ENCODE data around the gene NFIA.

GRCh38 chr1:61266738-61267137 is 184.4 kb downstream of the NFIA start:
- TF ChIP-seq, protein P1, sequence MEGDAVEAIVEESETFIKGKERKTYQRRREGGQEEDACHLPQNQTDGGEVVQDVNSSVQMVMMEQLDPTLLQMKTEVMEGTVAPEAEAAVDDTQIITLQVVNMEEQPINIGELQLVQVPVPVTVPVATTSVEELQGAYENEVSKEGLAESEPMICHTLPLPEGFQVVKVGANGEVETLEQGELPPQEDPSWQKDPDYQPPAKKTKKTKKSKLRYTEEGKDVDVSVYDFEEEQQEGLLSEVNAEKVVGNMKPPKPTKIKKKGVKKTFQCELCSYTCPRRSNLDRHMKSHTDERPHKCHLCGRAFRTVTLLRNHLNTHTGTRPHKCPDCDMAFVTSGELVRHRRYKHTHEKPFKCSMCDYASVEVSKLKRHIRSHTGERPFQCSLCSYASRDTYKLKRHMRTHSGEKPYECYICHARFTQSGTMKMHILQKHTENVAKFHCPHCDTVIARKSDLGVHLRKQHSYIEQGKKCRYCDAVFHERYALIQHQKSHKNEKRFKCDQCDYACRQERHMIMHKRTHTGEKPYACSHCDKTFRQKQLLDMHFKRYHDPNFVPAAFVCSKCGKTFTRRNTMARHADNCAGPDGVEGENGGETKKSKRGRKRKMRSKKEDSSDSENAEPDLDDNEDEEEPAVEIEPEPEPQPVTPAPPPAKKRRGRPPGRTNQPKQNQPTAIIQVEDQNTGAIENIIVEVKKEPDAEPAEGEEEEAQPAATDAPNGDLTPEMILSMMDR (IDR thresholded peaks at IDR 0.05), result no peak
- TF ChIP-seq EP300 (IDR thresholded peaks at IDR 0.05), result no peak

Data from upper lobe of left lung (tissue), 4 donors.